A549 (cell line): Measurements from ENCODE around the gene CTU1. TPM values are rescaled to one million over a fixed set of nuclear protein-coding genes. Genes with fewer than 3 reads are reported as not detected.

Experiments used
- ATAC-seq, 2 experiments: fragments of 200-7000 bp in 1 of 2; fragments of >200 bp in 1 of 2; cut with Nextera tagmentation in 1 of 2; cut with Tn5 transposase in 1 of 2; 3 replicates each; pipeline versions ENCODE4 v1.8.0 to v1.9.1; 2018 to 2020; ENCODE audit warnings: mild to moderate bottlenecking in 1 of 2, moderate library complexity in 1 of 2
- CTCF ChIA-PET: fragments of 300-600 bp; sonication (Branson Sonifier 250); formaldehyde crosslinking; extraction: SDS; loops from one replicate; lab custom pipeline; 2021; ENCODE audit warnings: antibody characterized with exemption, inconsistent platforms; lab: Yijun Ruan, JAX
- POLR2A ChIA-PET: fragments of 350-600 bp; formaldehyde crosslinking; extraction: SDS; loops from one replicate; lab custom pipeline; 2021; ENCODE audit warnings: antibody characterized with exemption, inconsistent platforms; lab: Yijun Ruan, JAX
- DNase-seq, 2 experiments: peaks; one replicate each; pipeline versions ENCODE4 v3.0.0 to v3.0.0-alpha.2; 2011 to 2016; ENCODE audit warnings: low read depth in 1 of 2, low spot score in 1 of 2
- FAIRE-seq: peaks from 2 replicates; lab custom pipeline; 2011; peaks lifted over from hg19 to GRCh38; lab: Jason Lieb, UNC
- H3K27ac ChIP-seq, 2 experiments: fragments of >200 bp; sonication (Bioruptor Twin); formaldehyde crosslinking; 3 replicates each; pipeline ENCODE4 v1.5.1; 2016 to 2017
- H3K4me1 ChIP-seq: fragments of >200 bp; sonication (Bioruptor Twin); formaldehyde crosslinking; 3 replicates; pipeline ENCODE4 v1.6.1; 2016
- H3K4me2 ChIP-seq: fragments of >200 bp; sonication (Bioruptor Twin); formaldehyde crosslinking; 3 replicates; pipeline ENCODE4 v1.6.1; 2016
- H3K4me3 ChIP-seq: fragments of >200 bp; sonication (Bioruptor Twin); formaldehyde crosslinking; 3 replicates; pipeline ENCODE4 v1.5.1; 2016
- H3K9me3 ChIP-seq: fragments of >200 bp; sonication (Bioruptor Twin); formaldehyde crosslinking; 3 replicates; pipeline ENCODE4 v1.6.1; 2016
- CBX8 ChIP-seq: fragments of 200-600 bp; sonication (generic); IDR thresholded peaks from 2 replicates; pipeline ENCODE4 v1.6.1; 2016
- CEBPB ChIP-seq, 2 experiments: fragments of >200 bp in 1 of 2; sonication (Bioruptor Twin) in 1 of 2; formaldehyde crosslinking in 1 of 2; IDR thresholded peaks; 2 replicates each; pipeline ENCODE4 v1.6.1; 2012 to 2016
- CHD2 ChIP-seq: fragments of 150-350 bp; IDR thresholded peaks from 2 replicates; pipeline ENCODE4 v1.6.1; 2014; ENCODE audit warnings: low read length; ENCODE audit not compliant: partially characterized antibody
- EHF ChIP-seq: fragments of 250-450 bp; sonication (Bioruptor Pico); IDR thresholded peaks from 2 replicates; pipeline ENCODE4 v1.5.0; 2020; ENCODE audit warnings: mild to moderate bottlenecking
- EHMT2 ChIP-seq: fragments of 200-600 bp; sonication (generic); IDR thresholded peaks from 2 replicates; pipeline ENCODE4 v1.6.1; 2016; ENCODE audit warnings: antibody characterized with exemption, low read depth, mild to moderate bottlenecking, moderate library complexity
- HEYL ChIP-seq: fragments of 250-450 bp; sonication (Bioruptor Pico); IDR thresholded peaks from 2 replicates; pipeline ENCODE4 v1.8.0; 2021; ENCODE audit warnings: mild to moderate bottlenecking, moderate library complexity
- HMGXB4 ChIP-seq: fragments of 250-450 bp; sonication (Bioruptor Pico); IDR thresholded peaks from 2 replicates; pipeline ENCODE4 v1.5.0; 2021; ENCODE audit warnings: mild to moderate bottlenecking, moderate library complexity, borderline replicate concordance
- HOXA7 ChIP-seq: fragments of 250-450 bp; sonication (Bioruptor Pico); IDR thresholded peaks from 2 replicates; pipeline ENCODE4 v1.5.0; 2020; ENCODE audit warnings: mild to moderate bottlenecking, moderate library complexity
- HOXB5 ChIP-seq: fragments of 250-450 bp; sonication (Bioruptor Pico); IDR thresholded peaks from 2 replicates; pipeline ENCODE4 v1.5.0; 2020; ENCODE audit warnings: mild to moderate bottlenecking, moderate library complexity
- MYC ChIP-seq: IDR thresholded peaks from 2 replicates; pipeline ENCODE4 v1.6.1; 2012; ENCODE audit warnings: mild to moderate bottlenecking, inconsistent platforms, low read length, improper control_type of control experiment, borderline replicate concordance
- NPAS2 ChIP-seq: fragments of 250-450 bp; sonication (Bioruptor Pico); IDR thresholded peaks from 2 replicates; pipeline ENCODE4 v1.8.0; 2022; ENCODE audit warnings: mild to moderate bottlenecking, moderate library complexity, borderline replicate concordance
- NR3C1 ChIP-seq: fragments of >200 bp; sonication (Bioruptor Twin); formaldehyde crosslinking; IDR thresholded peaks from 3 replicates; pipeline ENCODE4 v1.6.1; 2017
- PHF8 ChIP-seq: fragments of 200-600 bp; sonication (generic); IDR thresholded peaks from 2 replicates; pipeline ENCODE4 v1.6.1; 2016; ENCODE audit warnings: low read depth, mild to moderate bottlenecking, antibody characterized with exemption, moderate library complexity, borderline replicate concordance
- RARB ChIP-seq: fragments of 250-450 bp; sonication (Bioruptor Pico); IDR thresholded peaks from 2 replicates; pipeline ENCODE4 v1.8.0; 2021; ENCODE audit warnings: mild to moderate bottlenecking, moderate library complexity
- RCOR1 ChIP-seq: fragments of 150-350 bp; IDR thresholded peaks from 2 replicates; pipeline ENCODE4 v1.6.1; 2014; ENCODE audit warnings: antibody characterized with exemption, low read length, low read depth
- RNF2 ChIP-seq: fragments of 200-600 bp; sonication (generic); IDR thresholded peaks from 2 replicates; pipeline ENCODE4 v1.6.1; 2016; ENCODE audit warnings: low read depth, mild to moderate bottlenecking, antibody characterized with exemption, moderate library complexity, borderline replicate concordance
- SMC3 ChIP-seq: fragments of >200 bp; sonication (Bioruptor Twin); formaldehyde crosslinking; IDR thresholded peaks from 3 replicates; pipeline ENCODE4 v1.6.1; 2018; ENCODE audit warnings: inconsistent platforms
- TP53 ChIP-seq: fragments of 250-450 bp; sonication (Bioruptor Pico); IDR thresholded peaks from 2 replicates; pipeline ENCODE4 v1.5.0; 2021; ENCODE audit warnings: mild to moderate bottlenecking, moderate library complexity
- ZC3H11A ChIP-seq: fragments of 450-650 bp; IDR thresholded peaks from 2 replicates; pipeline ENCODE4 v1.6.1; 2014; ENCODE audit warnings: antibody characterized with exemption, mild to moderate bottlenecking
- ZSCAN20 ChIP-seq: fragments of 250-450 bp; sonication (Bioruptor Pico); IDR thresholded peaks from 2 replicates; pipeline ENCODE4 v1.8.0; 2022; ENCODE audit warnings: mild to moderate bottlenecking, moderate library complexity
- WGBS: methylation state at CpG from one replicate; pipeline ENCODE4 v1.1.6; 2017; ENCODE audit errors: missing lambda C conversion rate; 5-methylcytosine and 5-hydroxymethylcytosine counted together
- polyA plus RNA-seq, 4 experiments: library from polyadenylated mRNA; depleted of rRNA in 3 of 4; stranded (reverse); fragments of >200 nt; fragmentation: RNase III in 1 of 4; extraction: RNeasy Plus Mini Kit Qiagen cat#74134 plus additional on column Dnase treatment in 1 of 4; gene quantifications; 2 replicates in 3 of 4; 3 replicates in 1 of 4; pipeline ENCODE4 v1.2.3, GENCODE V29; 2011 to 2017
- TF ChIP-seq, protein P1 (sequence below): fragments of >200 bp; sonication (Bioruptor Twin); formaldehyde crosslinking; IDR thresholded peaks from 3 replicates; pipeline ENCODE4 v1.5.1; 2016

Gene CTU1
- polyA plus RNA-seq, 2 of the 4 experiments (the other 2 are of a cell fraction), result 4.5 to 7.4 TPM

- TF ChIP-seq, protein P1, sequence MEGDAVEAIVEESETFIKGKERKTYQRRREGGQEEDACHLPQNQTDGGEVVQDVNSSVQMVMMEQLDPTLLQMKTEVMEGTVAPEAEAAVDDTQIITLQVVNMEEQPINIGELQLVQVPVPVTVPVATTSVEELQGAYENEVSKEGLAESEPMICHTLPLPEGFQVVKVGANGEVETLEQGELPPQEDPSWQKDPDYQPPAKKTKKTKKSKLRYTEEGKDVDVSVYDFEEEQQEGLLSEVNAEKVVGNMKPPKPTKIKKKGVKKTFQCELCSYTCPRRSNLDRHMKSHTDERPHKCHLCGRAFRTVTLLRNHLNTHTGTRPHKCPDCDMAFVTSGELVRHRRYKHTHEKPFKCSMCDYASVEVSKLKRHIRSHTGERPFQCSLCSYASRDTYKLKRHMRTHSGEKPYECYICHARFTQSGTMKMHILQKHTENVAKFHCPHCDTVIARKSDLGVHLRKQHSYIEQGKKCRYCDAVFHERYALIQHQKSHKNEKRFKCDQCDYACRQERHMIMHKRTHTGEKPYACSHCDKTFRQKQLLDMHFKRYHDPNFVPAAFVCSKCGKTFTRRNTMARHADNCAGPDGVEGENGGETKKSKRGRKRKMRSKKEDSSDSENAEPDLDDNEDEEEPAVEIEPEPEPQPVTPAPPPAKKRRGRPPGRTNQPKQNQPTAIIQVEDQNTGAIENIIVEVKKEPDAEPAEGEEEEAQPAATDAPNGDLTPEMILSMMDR, result no peak
- no peak for TF ChIP-seq NPAS2 (CRISPR knock-in tag)
Measured at GRCh38 chr19:51128227-51128626, 20.0 kb upstream of the CTU1 start (continued).

GRCh38 chr19:51127755-51128154 lies 19.5 kb upstream of the CTU1 start:
- CTCF ChIA-PET, result interaction anchor here (0.6 to 1.5 kb wide), 3 partner anchors 18 to 66 kb away, joined by 3 to 6 read pairs (median 3); no protein-coding TSS in a partner anchor
- TF ChIP-seq NR3C1, result no peak
- no peak for TF ChIP-seq HEYL (CRISPR knock-in tag)
- no peak for TF ChIP-seq ZC3H11A
- TF ChIP-seq CBX8, result no peak
- no peak for TF ChIP-seq EHMT2
- no peak for TF ChIP-seq PHF8
- no peak for TF ChIP-seq HOXB5 (CRISPR knock-in tag)
- no peak for TF ChIP-seq MYC
- no peak for TF ChIP-seq EHF (CRISPR knock-in tag)
- TF ChIP-seq SMC3, result no peak
- no peak for TF ChIP-seq NPAS2 (CRISPR knock-in tag)
- no peak for TF ChIP-seq CHD2
- TF ChIP-seq, all 56 proteins: peak for 0
- DNase-seq, result no peak
- Histone ChIP-seq H3K4me2 (no peak overlapping the region), H3K27ac (no peak overlapping the region), H3K4me1 (no peaks in the 10 kb centered on the region), H3K4me3 (no peak overlapping the region), H3K9me3 (no peaks in the 10 kb centered on the region)
- no peak for FAIRE-seq
- POLR2A ChIA-PET, result no interaction called here
- WGBS, result 59% methylated on average over 4 of the region's 4 CpGs
- no peak for ATAC-seq

DNA sequence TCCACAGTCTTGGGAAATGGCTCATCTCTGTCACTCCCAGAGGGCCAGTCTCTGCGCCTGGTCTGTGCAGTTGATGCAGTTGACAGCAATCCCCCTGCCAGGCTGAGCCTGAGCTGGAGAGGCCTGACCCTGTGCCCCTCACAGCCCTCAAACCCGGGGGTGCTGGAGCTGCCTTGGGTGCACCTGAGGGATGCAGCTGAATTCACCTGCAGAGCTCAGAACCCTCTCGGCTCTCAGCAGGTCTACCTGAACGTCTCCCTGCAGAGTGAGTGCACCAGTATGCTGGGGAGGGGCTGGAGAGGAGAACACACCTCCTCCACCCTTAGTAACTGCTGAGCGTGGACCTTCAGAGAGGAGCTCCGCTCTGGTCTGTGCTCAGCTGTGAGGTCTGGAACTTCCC lies 18.8 kb upstream of the CTU1 start:
- no peak for TF ChIP-seq CEBPB (IDR thresholded peaks at IDR 0.05)
- TF ChIP-seq HOXA7 (CRISPR knock-in tag), result no peak
- no peak for TF ChIP-seq NPAS2 (CRISPR knock-in tag)
- no peak for TF ChIP-seq CHD2
- TF ChIP-seq HMGXB4 (CRISPR knock-in tag), result no peak
- TF ChIP-seq PHF8, result no peak
- no peak for TF ChIP-seq RCOR1
- TF ChIP-seq ZSCAN20 (CRISPR knock-in tag), result no peak
- no peak for TF ChIP-seq RNF2
- TF ChIP-seq TP53 (CRISPR knock-in tag), result no peak
- no peak for TF ChIP-seq RARB
- Histone ChIP-seq H3K4me2 (no peak overlapping the region), H3K9me3 (no peaks in the 10 kb centered on the region), H3K4me3 (no peak overlapping the region), H3K4me1 (no peaks in the 10 kb centered on the region), H3K27ac (no peak overlapping the region)
- 25% methylated on average over 3 of the region's 6 CpGs for WGBS
- ATAC-seq (no peak), DNase-seq (no peak), FAIRE-seq (no peak)
- CTCF ChIA-PET, result interaction anchor here (1.0 to 1.4 kb wide), 3 partner anchors 8 to 65 kb away, joined by 3 read pairs; no protein-coding TSS in a partner anchor
- POLR2A ChIA-PET, result no interaction called here
